ENCODE results near the gene SAXO1.

DNA sequence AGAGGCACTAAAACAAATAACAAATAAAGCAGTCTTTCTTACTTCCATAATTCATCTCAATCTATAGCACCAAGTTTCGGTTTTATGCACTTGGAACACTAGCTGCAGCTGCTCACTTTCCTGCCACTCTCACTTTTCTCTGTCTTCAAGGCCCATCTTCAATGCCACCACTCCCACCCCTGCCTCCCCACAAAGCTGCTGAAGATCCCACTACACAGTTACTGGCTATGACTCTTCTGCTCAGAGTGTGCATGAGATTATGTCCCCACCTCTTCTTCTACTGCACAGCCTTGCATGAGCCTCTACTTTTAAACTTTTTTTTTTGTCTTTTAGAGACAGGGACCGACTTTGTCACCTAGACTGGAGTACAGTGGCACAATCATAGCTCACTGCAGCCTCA is 77.4 kb downstream of the SAXO1 start:
- TF ChIP-seq CTCF (conservative IDR thresholded peaks at IDR 0.05 in 1 of 2, IDR thresholded peaks at IDR 0.05 in 1 of 2; ENCODE audit: extremely low read depth in 1 of 2, insufficient read depth in 1 of 2, low read depth in 1 of 2, low read length in 2 of 2) (no peak), EZH2 (IDR thresholded peaks at IDR 0.05; ENCODE audit: borderline replicate concordance, low read length) (no peak)
